Measurements from ENCODE around the gene SPAG17.

- no peak for TF ChIP-seq CTCF (IDR thresholded peaks at IDR 0.05)
- TF ChIP-seq EZH2 (IDR thresholded peaks at IDR 0.05; ENCODE audit: borderline replicate concordance, insufficient read depth, low read depth, low read length, poor library complexity, severe bottlenecking) = no peak
Measured at GRCh38 chr1:118113261-118113660, 71.8 kb downstream of the SPAG17 start.

Data from B cell (primary cell).